NB4 (cell line): ENCODE measurements around the gene TRIM3.

ENCODE experiments used
- DNase-seq: peaks from one replicate; pipeline ENCODE4 v3.0.0; 2010; ENCODE audit warnings: low read depth
- H3K4me3 ChIP-seq: one replicate; pipeline ENCODE4 v1.5.1; 2011; ENCODE audit warnings: mild to moderate bottlenecking, low read depth, low read length, moderate library complexity
- CTCF ChIP-seq: IDR thresholded peaks from one replicate; pipeline ENCODE4 v1.5.1; 2012; ENCODE audit warnings: low read depth, low read length
- MAX ChIP-seq: IDR thresholded peaks from 2 replicates; pipeline ENCODE4 v1.6.1; 2011; ENCODE audit warnings: low read depth, low read length
- MYC ChIP-seq: IDR thresholded peaks from 2 replicates; pipeline ENCODE4 v1.6.1; 2011; ENCODE audit warnings: low read depth, low read length
- POLR2A ChIP-seq: IDR thresholded peaks from 2 replicates; pipeline ENCODE4 v1.6.1; 2011; ENCODE audit warnings: mild to moderate bottlenecking; ENCODE audit not compliant: insufficient read length; ENCODE audit errors: extremely low read depth

The TRIM3 gene

GRCh38 chr11:6459099-6459450, 14.7 kb downstream of the TRIM3 start:
- no peak for DNase-seq
- H3K4me3 ChIP-seq: no peak overlapping the region
- no peak for TF ChIP-seq POLR2A
- TF ChIP-seq CTCF: no peak
- TF ChIP-seq MYC: no peak
- no peak for TF ChIP-seq MAX

GRCh38 chr11:6458352-6459098, 15.2 kb downstream of the TRIM3 start:
- TF ChIP-seq MAX (no peak), MYC (no peak), CTCF (no peak), POLR2A (no peak)
- no peak for DNase-seq

GRCh38 chr11:6457581-6458320, 16.0 kb downstream of the TRIM3 start:
- no peak overlapping the region for H3K4me3 ChIP-seq
- DNase-seq: no peak
- no peak for TF ChIP-seq POLR2A
- TF ChIP-seq CTCF: no peak
- no peak for TF ChIP-seq MYC
- no peak for TF ChIP-seq MAX

More at GRCh38 chr11:6458352-6459098, 15.2 kb downstream of the TRIM3 start:
- no peak overlapping the region for H3K4me3 ChIP-seq

GRCh38 chr11:6456361-6457073, 17.2 kb downstream of the TRIM3 start:
- TF ChIP-seq MYC: no peak
- no peak for TF ChIP-seq CTCF
- TF ChIP-seq MAX: no peak
- no peak for TF ChIP-seq POLR2A
- no peak for DNase-seq
- H3K4me3 ChIP-seq: no peak overlapping the region

- no peak overlapping the region for H3K4me3 ChIP-seq
- TF ChIP-seq CTCF (no peak), MYC (no peak), MAX (no peak), POLR2A (no peak)
- no peak for DNase-seq
Observed at GRCh38 chr11:6455070-6455469, 18.7 kb downstream of the TRIM3 start.
